GM12865 (cell line): Measurements from ENCODE around the gene PTPRM.

Experiments
- DNase-seq: peaks from one replicate; pipeline ENCODE4 v3.0.0; 2010; ENCODE audit warnings: low read depth
- H3K4me3 ChIP-seq: 2 replicates; pipeline ENCODE4 v1.5.1; 2011; ENCODE audit warnings: mild to moderate bottlenecking, low read depth, low read length, control low read depth
- CTCF ChIP-seq: IDR thresholded peaks from 2 replicates; pipeline ENCODE4 v1.5.1; 2011; ENCODE audit warnings: low read length, control low read depth, low read depth, inconsistent platforms; ENCODE audit not compliant: insufficient read depth; ENCODE audit errors: missing control alignments

Gene PTPRM

GRCh38 chr18:8328126-8328525, 761.0 kb downstream of the PTPRM start:
- H3K4me3 ChIP-seq: no peak overlapping the region
- no peak for DNase-seq
- no peak for TF ChIP-seq CTCF

GRCh38 chr18:8329186-8329771, 762.2 kb downstream of the PTPRM start:
- DNase-seq: no peak
- H3K4me3 ChIP-seq: no peak overlapping the region
- TF ChIP-seq CTCF: no peak

GRCh38 chr18:8330575-8330974, 763.5 kb downstream of the PTPRM start:
- no peak for TF ChIP-seq CTCF
- no peak for DNase-seq
- H3K4me3 ChIP-seq: no peak overlapping the region

GRCh38 chr18:8332286-8332685, 765.2 kb downstream of the PTPRM start:
- no peak for DNase-seq
- TF ChIP-seq CTCF: no peak
- no peak overlapping the region for H3K4me3 ChIP-seq

- no peak for TF ChIP-seq CTCF
- DNase-seq: no peak
- no peak overlapping the region for H3K4me3 ChIP-seq
Measured at GRCh38 chr18:8333961-8334360, 766.8 kb downstream of the PTPRM start.

- no peak for DNase-seq
- no peak overlapping the region for H3K4me3 ChIP-seq
- TF ChIP-seq CTCF: no peak
Measured at GRCh38 chr18:8337211-8337610, 770.1 kb downstream of the PTPRM start.

GRCh38 chr18:8339210-8339609, 772.1 kb downstream of the PTPRM start:
- no peak overlapping the region for H3K4me3 ChIP-seq
- no peak for TF ChIP-seq CTCF
- DNase-seq: no peak
